Ascending aorta (tissue), 2 donors: Measurements from ENCODE around the gene MINDY4. TPM values are rescaled to one million over a fixed set of nuclear protein-coding genes. Genes with fewer than 3 reads are reported as not detected.

Source experiments
- DNase-seq, 2 donors: peaks; one replicate each; pipeline ENCODE4 v3.0.0-alpha.2; 2019; ENCODE audit warnings: low spot score in 2 of 2
- H3K27ac ChIP-seq, 2 donors: fragments of 200-600 bp; sonication (generic); one replicate each; pipeline ENCODE4 v1.5.1; 2016 to 2017; ENCODE audit warnings: mild to moderate bottlenecking in 1 of 2
- H3K27me3 ChIP-seq: fragments of 200-600 bp; sonication (generic); one replicate; pipeline ENCODE4 v1.5.1; 2017
- H3K36me3 ChIP-seq, 2 donors: fragments of 200-600 bp; sonication (generic); one replicate each; pipeline ENCODE4 v1.5.1; 2016
- H3K4me1 ChIP-seq, 2 donors: fragments of 200-600 bp; sonication (generic); one replicate each; pipeline ENCODE4 v1.5.1; 2016 to 2017; ENCODE audit warnings: mild to moderate bottlenecking in 1 of 2
- H3K4me3 ChIP-seq, 2 donors: fragments of 200-600 bp; sonication (generic); one replicate each; pipeline ENCODE4 v1.5.1; 2016 to 2017; ENCODE audit warnings: mild to moderate bottlenecking in 1 of 2
- H3K9me3 ChIP-seq, 2 donors: fragments of 200-600 bp; sonication (generic); one replicate each; pipeline ENCODE4 v1.5.1; 2016
- intact Hi-C: fragments of 100-400 bp; cut with DNase I; formaldehyde crosslinking; loops from one replicate; pipeline ENCODE4 v1.15.1; 2023
- total RNA-seq: library from RNA; depleted of rRNA; stranded (reverse); fragments of >200 nt; gene quantifications from one replicate; pipeline ENCODE4 v1.1.0, GENCODE V29; 2016
- TF ChIP-seq, protein P1 (sequence below), 3 experiments: fragments of 200-600 bp in 2 of 3; fragments of 450-650 bp in 1 of 3; sonication (generic) in 2 of 3; IDR thresholded peaks; one replicate each; pipeline ENCODE4 v1.5.1; 2016 to 2019; ENCODE audit warnings: antibody characterized with exemption in 3 of 3, mild to moderate bottlenecking in 1 of 3, moderate library complexity in 1 of 3

Gene MINDY4
- total RNA-seq, 1 donor from 2014 or later, result 6.0 TPM

DNA sequence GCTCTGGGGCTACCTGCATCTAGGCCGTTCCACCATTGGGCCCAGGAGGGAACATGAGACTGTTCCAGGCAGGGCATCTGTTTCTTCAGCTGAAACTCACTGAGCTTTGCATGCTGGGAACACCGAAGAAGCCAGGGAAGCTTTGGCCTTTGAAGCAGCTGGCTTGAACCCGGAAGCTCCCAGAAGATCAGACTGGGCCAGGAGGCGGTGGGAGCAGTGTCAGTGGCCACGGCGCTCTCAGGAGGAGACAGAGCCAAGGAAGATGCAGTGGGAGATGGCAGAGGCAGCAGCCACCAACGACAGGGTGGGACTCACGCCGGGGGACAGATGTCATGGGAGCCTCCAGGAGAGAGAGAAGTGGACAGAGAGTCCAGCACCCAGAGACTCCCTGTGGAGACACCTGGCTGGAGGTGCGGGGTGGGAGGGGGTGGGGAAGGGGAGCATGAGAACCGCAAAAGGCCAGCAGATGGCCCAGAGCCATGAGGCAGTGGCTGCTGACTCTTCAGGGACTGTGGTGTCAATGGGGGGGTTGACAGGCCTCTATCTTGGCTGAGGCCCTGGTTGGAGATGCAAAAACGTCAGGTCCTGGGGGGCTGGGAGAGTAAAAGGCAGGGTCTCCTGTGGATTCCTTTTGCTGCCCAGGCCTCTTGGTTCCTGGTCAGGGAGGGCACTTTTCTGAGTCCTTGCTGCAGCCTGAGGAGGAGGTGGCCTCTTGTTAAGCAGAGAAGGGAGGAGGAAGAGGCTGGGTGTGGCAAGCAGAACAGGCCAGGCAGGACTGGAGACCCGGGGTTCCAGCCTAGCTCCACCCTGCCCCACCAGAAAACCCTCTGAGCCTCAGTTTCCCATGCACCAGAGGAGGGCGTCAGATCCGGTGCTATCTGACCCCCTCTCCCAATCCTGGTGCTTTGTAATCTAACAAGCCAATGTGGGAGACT lies 134.1 kb downstream of the MINDY4 start:
- no peak overlapping the region for H3K4me3 ChIP-seq
- no peaks in the 10 kb centered on the region for H3K36me3 ChIP-seq
- H3K9me3 ChIP-seq, result no peaks in the 10 kb centered on the region
- no peak for DNase-seq
- H3K27ac ChIP-seq, result peak overlapping the region; percentile 92 to 97
- intact Hi-C loops, result loop anchor here (1.0 kb wide), 1 partner anchor 17 kb away; no protein-coding TSS in a partner anchor
- H3K4me1 ChIP-seq, result peaks cover 33 to 51% of the 10 kb centered on the region in 2 donors
- H3K27me3 ChIP-seq, result no peaks in the 10 kb centered on the region
- TF ChIP-seq, protein P1, sequence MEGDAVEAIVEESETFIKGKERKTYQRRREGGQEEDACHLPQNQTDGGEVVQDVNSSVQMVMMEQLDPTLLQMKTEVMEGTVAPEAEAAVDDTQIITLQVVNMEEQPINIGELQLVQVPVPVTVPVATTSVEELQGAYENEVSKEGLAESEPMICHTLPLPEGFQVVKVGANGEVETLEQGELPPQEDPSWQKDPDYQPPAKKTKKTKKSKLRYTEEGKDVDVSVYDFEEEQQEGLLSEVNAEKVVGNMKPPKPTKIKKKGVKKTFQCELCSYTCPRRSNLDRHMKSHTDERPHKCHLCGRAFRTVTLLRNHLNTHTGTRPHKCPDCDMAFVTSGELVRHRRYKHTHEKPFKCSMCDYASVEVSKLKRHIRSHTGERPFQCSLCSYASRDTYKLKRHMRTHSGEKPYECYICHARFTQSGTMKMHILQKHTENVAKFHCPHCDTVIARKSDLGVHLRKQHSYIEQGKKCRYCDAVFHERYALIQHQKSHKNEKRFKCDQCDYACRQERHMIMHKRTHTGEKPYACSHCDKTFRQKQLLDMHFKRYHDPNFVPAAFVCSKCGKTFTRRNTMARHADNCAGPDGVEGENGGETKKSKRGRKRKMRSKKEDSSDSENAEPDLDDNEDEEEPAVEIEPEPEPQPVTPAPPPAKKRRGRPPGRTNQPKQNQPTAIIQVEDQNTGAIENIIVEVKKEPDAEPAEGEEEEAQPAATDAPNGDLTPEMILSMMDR (IDR thresholded peaks at IDR 0.05), result no peak

DNA sequence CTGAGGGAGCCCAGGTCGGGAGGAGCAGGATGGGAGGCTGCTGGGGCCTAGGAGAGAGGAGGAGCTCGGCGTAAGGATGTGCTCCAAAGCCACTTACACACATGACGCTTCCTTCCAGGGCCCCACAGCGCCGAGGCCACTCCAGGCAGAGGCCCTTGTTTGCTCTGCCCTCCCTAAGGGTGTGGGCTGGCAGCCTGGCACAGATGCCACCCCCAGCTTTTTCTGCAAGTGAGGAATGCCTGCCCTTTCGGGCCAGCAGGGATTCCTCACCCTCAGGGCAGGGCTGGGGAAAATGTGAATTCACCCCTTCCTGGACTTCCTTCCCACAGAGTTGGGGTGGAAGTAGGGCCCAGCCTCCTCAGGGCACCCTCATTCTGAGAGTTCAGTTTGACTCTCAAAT lies 134.8 kb downstream of the MINDY4 start:
- H3K36me3 ChIP-seq, result no peaks in the 10 kb centered on the region
- no peaks in the 10 kb centered on the region for H3K27me3 ChIP-seq
- TF ChIP-seq, protein P1 (IDR thresholded peaks at IDR 0.05), result no peak
- DNase-seq, result no peak
- no peak overlapping the region for H3K4me3 ChIP-seq
- H3K9me3 ChIP-seq, result no peaks in the 10 kb centered on the region
- intact Hi-C loops, result loop anchor here (1.0 kb wide), 1 partner anchor 18 kb away; no protein-coding TSS in a partner anchor
- peak overlapping the region; percentile 92 to 97 for H3K27ac ChIP-seq
- peaks cover 33 to 54% of the 10 kb centered on the region in 2 donors for H3K4me1 ChIP-seq

DNA sequence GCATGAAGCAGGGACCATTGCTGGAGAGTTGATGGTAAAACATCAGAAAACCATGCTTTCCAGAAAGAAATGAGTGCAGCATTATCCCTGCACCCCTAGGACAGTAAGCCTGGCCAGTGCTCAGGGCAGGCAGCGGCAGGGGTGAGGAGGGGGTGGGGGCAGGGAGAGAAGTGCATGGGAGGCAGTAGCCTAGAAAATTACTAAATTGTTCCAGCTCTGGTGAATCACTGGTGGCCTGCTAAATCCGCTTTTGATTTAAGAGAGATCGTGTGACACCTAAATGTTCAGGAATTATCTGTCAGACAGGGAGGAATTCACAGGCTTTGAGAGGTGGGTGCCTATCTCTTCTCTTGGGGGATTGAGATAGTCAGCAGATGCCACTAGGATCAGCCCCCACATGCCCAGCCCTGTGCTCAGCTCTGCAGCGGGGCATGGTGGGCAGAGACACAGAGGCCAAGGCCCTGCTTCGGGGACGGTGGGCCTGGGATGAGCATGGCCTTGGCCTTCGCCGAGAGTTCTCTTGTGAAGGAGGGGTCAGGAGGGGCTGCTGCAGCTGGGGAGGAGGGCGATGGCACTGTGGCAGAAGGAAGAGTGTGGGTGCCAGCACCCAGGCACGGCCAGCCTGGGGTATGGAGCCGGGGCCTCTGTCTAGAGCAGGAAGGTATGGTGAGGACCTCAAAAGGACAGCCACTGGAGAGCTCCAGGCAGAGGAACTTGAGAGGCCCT lies 135.5 kb downstream of the MINDY4 start:
- Histone ChIP-seq H3K27ac (peak overlapping the region; percentile 92 to 97), H3K9me3 (no peaks in the 10 kb centered on the region), H3K4me1 (peaks cover 33 to 58% of the 10 kb centered on the region in 2 donors), H3K4me3 (no peak overlapping the region), H3K36me3 (no peaks in the 10 kb centered on the region), H3K27me3 (no peaks in the 10 kb centered on the region)
- TF ChIP-seq, protein P1 (IDR thresholded peaks at IDR 0.05), result no peak
- DNase-seq, result no peak
- intact Hi-C loops, result loop anchor here (1.0 kb wide), 1 partner anchor 18 kb away; no protein-coding TSS in a partner anchor

DNA sequence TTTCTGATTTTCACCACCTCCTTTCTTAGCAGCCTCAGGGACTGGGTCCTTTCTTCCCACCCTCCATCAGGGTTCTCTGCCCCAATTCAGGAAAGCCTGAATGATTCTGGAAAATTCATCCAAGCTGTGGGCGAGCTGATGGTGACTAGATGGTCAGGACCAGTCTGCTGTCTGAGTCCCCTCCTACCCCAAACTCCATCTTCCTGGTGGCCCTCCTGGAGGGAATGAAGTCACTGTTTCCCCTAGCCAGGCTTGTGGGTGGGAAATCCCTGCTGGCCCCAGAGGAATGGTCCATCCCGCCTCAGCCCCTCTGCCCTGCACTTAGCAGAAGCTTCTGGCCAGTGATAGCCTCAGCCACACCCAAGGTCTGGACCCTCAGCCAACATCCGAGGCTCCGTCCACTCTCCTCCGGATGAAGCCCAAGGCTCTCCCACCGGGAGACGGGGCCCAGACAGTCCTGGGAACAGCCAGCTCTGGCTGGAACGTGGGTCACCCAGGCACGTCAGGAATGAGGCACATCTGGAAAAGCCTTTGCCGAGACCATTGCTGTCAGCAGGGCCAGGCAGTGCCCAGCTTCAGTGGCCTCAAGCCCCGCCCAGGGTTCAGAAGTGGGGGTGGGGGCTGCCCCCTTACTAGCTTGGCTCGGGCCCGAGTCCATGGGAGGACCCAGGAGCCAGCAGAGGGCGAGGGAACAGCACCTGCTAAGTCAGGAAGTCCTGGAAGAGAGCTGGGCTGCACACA lies 136.5 kb downstream of the MINDY4 start:
- DNase-seq, result no peak
- H3K27ac ChIP-seq, result peak overlapping the region; percentile 92 to 97
- no peaks in the 10 kb centered on the region for H3K27me3 ChIP-seq
- H3K4me1 ChIP-seq, result peaks cover 33 to 58% of the 10 kb centered on the region in 2 donors
- intact Hi-C loops, result no loop called here
- TF ChIP-seq, protein P1 (IDR thresholded peaks at IDR 0.05), result no peak
- H3K36me3 ChIP-seq, result no peaks in the 10 kb centered on the region
- H3K4me3 ChIP-seq, result no peak overlapping the region
- no peaks in the 10 kb centered on the region for H3K9me3 ChIP-seq

DNA sequence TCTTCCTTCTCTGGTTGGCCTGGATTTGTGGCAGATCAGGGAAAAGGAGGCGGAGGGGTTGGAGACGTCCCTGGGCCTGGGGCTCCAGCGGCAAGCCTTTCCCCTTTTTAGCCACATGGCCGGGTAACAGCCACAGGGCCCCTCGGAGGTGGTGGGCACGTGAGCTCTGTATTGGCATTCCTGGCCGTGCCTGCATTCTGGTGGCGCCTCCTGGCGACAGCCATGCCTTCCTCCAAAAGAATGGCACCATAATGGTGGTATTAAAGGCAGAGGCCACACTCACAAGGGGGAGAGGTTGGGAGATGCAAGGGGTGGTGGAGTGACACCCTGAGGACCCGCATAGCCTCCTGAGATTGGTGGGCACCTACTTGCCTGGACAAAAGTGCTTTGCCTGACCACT lies 137.5 kb downstream of the MINDY4 start:
- no peaks in the 10 kb centered on the region for H3K27me3 ChIP-seq
- no peak for DNase-seq
- TF ChIP-seq, protein P1 (IDR thresholded peaks at IDR 0.05), result no peak
- H3K9me3 ChIP-seq, result no peaks in the 10 kb centered on the region
- no peak overlapping the region for H3K4me3 ChIP-seq
- peak overlapping the region; percentile 92 to 97 for H3K27ac ChIP-seq
- H3K4me1 ChIP-seq, result peaks cover 33 to 58% of the 10 kb centered on the region in 2 donors
- H3K36me3 ChIP-seq, result no peaks in the 10 kb centered on the region
- intact Hi-C loops, result no loop called here
